ENCODE measurements around the gene UVSSA.
"Not testable (repeated sequence)": the region's sequence is repeated elsewhere in the genome, so short reads cannot be mapped to it uniquely, and the experiment has no call there.

The UVSSA gene

DNA sequence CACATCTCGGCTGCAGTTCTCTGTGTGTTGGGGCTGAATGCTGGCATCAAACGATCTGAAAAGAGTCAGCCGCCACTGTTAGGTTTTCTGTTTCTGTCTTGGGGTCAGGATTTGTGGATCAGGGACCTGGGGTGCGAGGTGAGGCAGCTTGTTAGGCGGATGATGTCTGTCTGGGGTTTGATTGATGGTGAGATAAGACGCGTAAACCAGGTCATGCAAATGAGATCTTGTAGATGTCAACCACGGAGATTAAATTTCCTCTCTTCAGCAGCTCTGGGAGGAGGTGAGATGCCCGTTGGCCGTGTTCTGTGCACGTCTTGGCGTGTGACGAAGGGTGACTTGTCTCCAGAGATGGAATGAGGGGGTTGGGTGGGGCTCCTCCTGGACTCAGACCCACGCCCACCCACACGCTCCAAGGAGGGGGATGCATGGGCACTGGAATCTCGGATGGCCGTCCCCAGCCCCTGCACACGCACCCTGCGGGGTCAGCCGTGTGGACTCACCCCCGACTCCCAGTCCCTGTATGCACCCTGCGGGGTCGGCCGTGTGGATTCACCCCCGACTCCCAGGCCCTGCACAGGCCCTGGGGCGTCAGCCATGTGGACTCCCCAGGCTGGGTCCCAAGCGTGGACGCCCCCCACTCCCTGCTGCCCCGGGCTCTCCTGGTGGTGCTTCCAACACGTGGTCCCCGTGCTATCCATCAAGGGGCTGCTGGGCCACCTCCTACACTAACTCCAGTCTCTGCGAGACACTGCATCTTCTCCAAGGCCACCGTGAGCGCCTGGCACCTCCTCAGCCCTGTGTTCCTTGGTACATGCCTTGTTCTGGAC, 16.0 kb upstream of the UVSSA start:
- TF ChIP-seq, protein P1, sequence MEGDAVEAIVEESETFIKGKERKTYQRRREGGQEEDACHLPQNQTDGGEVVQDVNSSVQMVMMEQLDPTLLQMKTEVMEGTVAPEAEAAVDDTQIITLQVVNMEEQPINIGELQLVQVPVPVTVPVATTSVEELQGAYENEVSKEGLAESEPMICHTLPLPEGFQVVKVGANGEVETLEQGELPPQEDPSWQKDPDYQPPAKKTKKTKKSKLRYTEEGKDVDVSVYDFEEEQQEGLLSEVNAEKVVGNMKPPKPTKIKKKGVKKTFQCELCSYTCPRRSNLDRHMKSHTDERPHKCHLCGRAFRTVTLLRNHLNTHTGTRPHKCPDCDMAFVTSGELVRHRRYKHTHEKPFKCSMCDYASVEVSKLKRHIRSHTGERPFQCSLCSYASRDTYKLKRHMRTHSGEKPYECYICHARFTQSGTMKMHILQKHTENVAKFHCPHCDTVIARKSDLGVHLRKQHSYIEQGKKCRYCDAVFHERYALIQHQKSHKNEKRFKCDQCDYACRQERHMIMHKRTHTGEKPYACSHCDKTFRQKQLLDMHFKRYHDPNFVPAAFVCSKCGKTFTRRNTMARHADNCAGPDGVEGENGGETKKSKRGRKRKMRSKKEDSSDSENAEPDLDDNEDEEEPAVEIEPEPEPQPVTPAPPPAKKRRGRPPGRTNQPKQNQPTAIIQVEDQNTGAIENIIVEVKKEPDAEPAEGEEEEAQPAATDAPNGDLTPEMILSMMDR (conservative IDR thresholded peaks at IDR 0.05) = no peak
- H3K27ac ChIP-seq = no peak overlapping the region

DNA sequence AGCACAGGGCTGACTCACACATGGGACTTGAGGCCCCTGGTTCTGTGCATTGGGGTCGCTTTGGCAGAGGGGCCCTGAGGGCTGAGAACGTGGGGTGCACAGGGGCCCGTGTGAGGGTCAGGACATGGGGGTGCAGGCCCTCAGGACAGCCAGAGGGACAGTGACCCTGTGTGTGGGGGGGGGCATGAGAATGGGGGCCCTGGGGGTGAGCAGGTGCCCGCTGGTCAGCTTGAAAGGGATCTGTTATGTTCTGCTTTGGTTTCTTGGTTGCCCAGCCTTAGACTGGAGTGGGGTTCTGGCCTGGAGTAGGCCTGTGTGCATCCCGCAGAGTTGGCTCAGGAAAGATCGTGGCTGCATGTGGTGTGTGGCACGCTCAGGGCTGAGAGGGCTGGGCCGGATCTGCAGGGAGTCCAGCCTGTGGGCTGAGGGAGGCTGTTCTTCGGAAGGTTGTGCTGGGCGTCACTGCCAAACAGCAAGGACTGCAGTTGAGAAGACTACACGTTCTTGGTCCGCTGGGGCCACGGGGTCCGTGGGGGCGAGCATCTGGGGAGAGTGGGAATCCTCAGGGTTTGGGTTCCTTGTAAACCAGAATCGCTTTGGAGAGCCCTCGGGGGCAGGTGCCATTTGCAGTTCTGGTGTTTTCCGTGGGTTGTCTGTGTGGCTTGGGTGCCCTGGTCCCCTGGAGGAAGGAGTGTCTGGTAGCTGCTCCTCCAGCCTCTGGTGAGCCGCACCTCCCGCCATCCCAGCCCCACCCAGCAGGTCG, 15.2 kb upstream of the UVSSA start:
- TF ChIP-seq, protein P1 (conservative IDR thresholded peaks at IDR 0.05) = no peak
- H3K27ac ChIP-seq = no peak overlapping the region

- H3K27ac ChIP-seq = no peak overlapping the region
- TF ChIP-seq, protein P1 (conservative IDR thresholded peaks at IDR 0.05) = no peak
Measured at GRCh38 chr4:1332686-1333085, 14.3 kb upstream of the UVSSA start.

- TF ChIP-seq, protein P1 (conservative IDR thresholded peaks at IDR 0.05) = no peak
- no peak overlapping the region for H3K27ac ChIP-seq
Measured at GRCh38 chr4:1333256-1333655, 13.8 kb upstream of the UVSSA start.

DNA sequence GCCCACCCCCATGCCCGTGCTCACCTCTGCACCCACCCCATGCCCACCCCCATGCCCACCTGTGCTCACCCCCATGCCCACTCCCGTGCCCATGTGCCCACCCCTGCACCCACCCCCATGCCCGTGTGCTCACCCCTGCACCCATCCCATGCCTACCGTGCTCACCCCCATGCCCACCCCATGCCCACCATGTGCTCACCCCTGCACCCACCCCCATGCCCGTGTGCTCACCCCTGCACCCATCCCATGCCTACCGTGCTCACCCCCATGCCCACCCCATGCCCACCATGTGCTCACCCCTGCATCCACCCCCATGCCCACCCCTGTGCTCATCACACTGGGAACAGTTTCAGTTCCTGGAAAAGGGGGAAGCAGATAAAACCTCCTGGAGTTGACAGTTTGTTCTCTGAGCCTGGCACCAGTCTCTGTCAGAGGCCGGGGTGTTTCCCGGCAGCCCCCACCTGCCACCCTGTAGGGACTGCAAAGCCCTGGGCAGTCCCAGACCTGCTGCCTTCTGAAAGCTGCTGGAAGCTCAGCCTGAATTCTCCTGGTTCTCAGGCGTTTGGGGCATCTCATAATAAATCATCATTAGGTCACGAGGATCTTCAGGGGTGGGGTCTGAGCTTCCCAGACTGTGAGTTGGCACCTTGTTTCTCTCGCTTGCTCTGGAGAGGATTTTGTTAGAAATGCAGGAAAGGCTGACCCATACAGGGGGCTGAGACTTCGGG, 13.0 kb upstream of the UVSSA start:
- H3K27ac ChIP-seq = not testable (repeated sequence)

GRCh38 chr4:1334579-1334895, 12.5 kb upstream of the UVSSA start:
- no peak overlapping the region for H3K27ac ChIP-seq
- TF ChIP-seq, protein P1 (conservative IDR thresholded peaks at IDR 0.05) = no peak

DNA sequence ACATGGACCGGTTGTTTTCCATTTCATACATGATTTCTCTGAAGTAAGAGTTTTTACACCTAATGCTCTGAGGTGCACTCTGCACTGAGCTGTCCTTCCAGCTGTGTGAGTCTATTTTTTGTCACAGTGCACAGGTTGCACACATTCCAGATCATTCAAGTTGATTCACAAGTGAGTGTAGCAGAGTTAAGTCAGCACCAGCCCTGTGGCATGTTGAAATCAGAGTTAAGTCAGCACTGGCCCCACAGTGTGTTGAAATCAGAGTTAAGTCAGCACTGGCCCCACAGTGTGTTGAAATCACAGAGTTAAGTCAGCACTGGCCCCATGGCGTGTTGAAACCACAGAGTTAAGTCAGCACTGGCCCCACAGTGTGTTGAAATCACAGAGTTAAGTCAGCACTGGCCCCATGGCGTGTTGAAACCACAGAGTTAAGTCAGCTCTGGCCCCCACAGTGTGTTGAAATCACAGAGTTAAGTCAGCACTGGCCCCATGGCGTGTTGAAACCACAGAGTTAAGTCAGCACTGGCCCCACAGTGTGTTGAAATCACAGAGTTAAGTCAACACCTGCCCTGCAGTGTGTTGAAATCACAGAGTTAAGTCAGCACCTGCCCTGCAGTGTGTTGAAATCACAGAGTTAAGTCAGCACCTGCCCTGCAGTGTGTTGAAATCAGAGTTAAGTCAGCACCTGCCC, 11.7 kb upstream of the UVSSA start:
- H3K27ac ChIP-seq = not testable (repeated sequence)

- no peak overlapping the region for H3K27ac ChIP-seq
- TF ChIP-seq, protein P1 (conservative IDR thresholded peaks at IDR 0.05) = no peak
Measured at GRCh38 chr4:1336088-1336491, 10.9 kb upstream of the UVSSA start.

Measured in VCaP (cell line).